WTC11 (cell line): ENCODE measurements around the gene DDX28. TPM values are rescaled to one million over a fixed set of nuclear protein-coding genes. Genes with fewer than 3 reads are reported as not detected.
A peak's percentile ranks its signal among the peaks of the same experiment; 100 is the strongest.

ENCODE experiments used
- ATF1 ChIP-seq: sonication (generic); formaldehyde crosslinking; IDR thresholded peaks from 2 replicates; pipeline ENCODE4 v1.8.1; 2023; ENCODE audit warnings: mild to moderate bottlenecking, moderate library complexity, missing genetic modification reagents
- ATF6 ChIP-seq: sonication (generic); formaldehyde crosslinking; IDR thresholded peaks from 2 replicates; pipeline ENCODE4 v1.8.1; 2023; ENCODE audit warnings: mild to moderate bottlenecking, missing genetic modification reagents
- ETV6 ChIP-seq: sonication (generic); formaldehyde crosslinking; IDR thresholded peaks from 2 replicates; pipeline ENCODE4 v1.8.1; 2022; ENCODE audit warnings: mild to moderate bottlenecking, missing genetic modification reagents
- FOXJ3 ChIP-seq: sonication (generic); formaldehyde crosslinking; IDR thresholded peaks from 2 replicates; pipeline ENCODE4 v1.9.0; 2021; ENCODE audit warnings: missing genetic modification reagents, mild to moderate bottlenecking, borderline replicate concordance
- FOXP4 ChIP-seq: sonication (generic); formaldehyde crosslinking; IDR thresholded peaks from 2 replicates; pipeline ENCODE4 v1.8.0; 2022; ENCODE audit warnings: mild to moderate bottlenecking, missing genetic modification reagents
- HMGXB4 ChIP-seq: sonication (generic); formaldehyde crosslinking; IDR thresholded peaks from 2 replicates; pipeline ENCODE4 v1.8.1; 2023; ENCODE audit warnings: mild to moderate bottlenecking, moderate library complexity, missing genetic modification reagents
- IRF2 ChIP-seq: sonication (generic); formaldehyde crosslinking; IDR thresholded peaks from 2 replicates; pipeline ENCODE4 v1.8.0; 2022; ENCODE audit warnings: low read depth, missing genetic modification reagents, borderline replicate concordance
- KAT7 ChIP-seq: sonication (generic); formaldehyde crosslinking; IDR thresholded peaks from 2 replicates; pipeline ENCODE4 v1.8.1; 2023; ENCODE audit warnings: missing genetic modification reagents, mild to moderate bottlenecking, borderline replicate concordance
- NFATC4 ChIP-seq: fragments of 250-450 bp; sonication (Bioruptor Pico); IDR thresholded peaks from 2 replicates; pipeline ENCODE4 v1.9.0; 2021; ENCODE audit warnings: mild to moderate bottlenecking
- NFE2L1 ChIP-seq: sonication (generic); formaldehyde crosslinking; IDR thresholded peaks from 2 replicates; pipeline ENCODE4 v1.8.1; 2023; ENCODE audit warnings: missing genetic modification reagents
- NR2C2 ChIP-seq: sonication (generic); formaldehyde crosslinking; IDR thresholded peaks from 2 replicates; pipeline ENCODE4 v1.8.0; 2022; ENCODE audit warnings: mild to moderate bottlenecking, missing genetic modification reagents
- NR3C1 ChIP-seq: sonication (generic); formaldehyde crosslinking; conservative IDR thresholded peaks from 2 replicates; pipeline ENCODE4 v1.8.1; 2023; ENCODE audit warnings: low read depth, mild to moderate bottlenecking, missing genetic modification reagents
- PRDM15 ChIP-seq: sonication (generic); formaldehyde crosslinking; IDR thresholded peaks from 2 replicates; pipeline ENCODE4 v1.8.0; 2022; ENCODE audit warnings: missing genetic modification reagents
- RELA ChIP-seq: sonication (generic); formaldehyde crosslinking; IDR thresholded peaks from 2 replicates; pipeline ENCODE4 v1.8.1; 2022; ENCODE audit warnings: missing genetic modification reagents, mild to moderate bottlenecking, borderline replicate concordance
- STAT6 ChIP-seq: sonication (generic); formaldehyde crosslinking; conservative IDR thresholded peaks from 2 replicates; pipeline ENCODE4 v1.8.1; 2023; ENCODE audit warnings: mild to moderate bottlenecking, low read depth, missing genetic modification reagents, moderate library complexity
- TEAD4 ChIP-seq: sonication (generic); formaldehyde crosslinking; IDR thresholded peaks from 2 replicates; pipeline ENCODE4 v1.8.0; 2022; ENCODE audit warnings: mild to moderate bottlenecking, missing genetic modification reagents
- USF1 ChIP-seq: sonication (generic); formaldehyde crosslinking; IDR thresholded peaks from 2 replicates; pipeline ENCODE4 v1.8.0; 2022; ENCODE audit warnings: mild to moderate bottlenecking, missing genetic modification reagents
- USF2 ChIP-seq: sonication (generic); formaldehyde crosslinking; IDR thresholded peaks from 2 replicates; pipeline ENCODE4 v1.8.1; 2023; ENCODE audit warnings: mild to moderate bottlenecking, missing genetic modification reagents, moderate library complexity
- ZNF232 ChIP-seq: sonication (generic); formaldehyde crosslinking; IDR thresholded peaks from 2 replicates; pipeline ENCODE4 v1.8.0; 2022; ENCODE audit warnings: mild to moderate bottlenecking, missing genetic modification reagents
- ZNF396 ChIP-seq: fragments of 250-450 bp; sonication (Bioruptor Pico); IDR thresholded peaks from 2 replicates; pipeline ENCODE4 v1.8.0; 2021; ENCODE audit warnings: mild to moderate bottlenecking, moderate library complexity, borderline replicate concordance
- ZNF671 ChIP-seq: fragments of 250-450 bp; sonication (Bioruptor Pico); IDR thresholded peaks from 2 replicates; pipeline ENCODE4 v1.8.0; 2021; ENCODE audit warnings: mild to moderate bottlenecking
- total RNA-seq: library from RNA; stranded (reverse); gene quantifications from 3 replicates; pipeline ENCODE4 v1.2.3, GENCODE V29; 2021

The DDX28 gene
- total RNA-seq, 1 experiment from 2014 or later: 15.2 TPM

GRCh38 chr16:68022728-68023537 is at the start of gene DDX28, which contains the start of gene DUS2 (continued):
- peak; percentile 53 for TF ChIP-seq PRDM15 (CRISPR knock-in tag)
- TF ChIP-seq TEAD4 (CRISPR knock-in tag): peak; percentile 11; the same call in 1 of the 2 replicates
- no peak for TF ChIP-seq ZNF671 (CRISPR knock-in tag)
- TF ChIP-seq HMGXB4: peak; percentile 80; the same call in 1 of the 2 replicates
- TF ChIP-seq NR2C2 (CRISPR knock-in tag): 0 out of 2 replicates have a peak, but pooled peaks have one; percentile 19
- TF ChIP-seq FOXP4 (CRISPR knock-in tag): peak; percentile 96
- no peak for TF ChIP-seq NFATC4
- TF ChIP-seq STAT6: no peak
- TF ChIP-seq USF2 (CRISPR knock-in tag): peak; percentile 62
- no peak; the same call in 1 of the 2 replicates for TF ChIP-seq KAT7 (CRISPR knock-in tag)
- TF ChIP-seq IRF2 (CRISPR knock-in tag): no peak
- no peak for TF ChIP-seq NR3C1 (CRISPR knock-in tag)
- peak; percentile 72 for TF ChIP-seq USF1 (CRISPR knock-in tag)
- TF ChIP-seq ZNF232 (CRISPR knock-in tag): peak; percentile 89; the same call in 1 of the 2 replicates
- no peak for TF ChIP-seq ZNF396 (CRISPR knock-in tag)
- TF ChIP-seq FOXJ3 (CRISPR knock-in tag): no peak
- TF ChIP-seq NFE2L1: peak; percentile 81; the same call in 1 of the 2 replicates
- TF ChIP-seq ATF6 (CRISPR knock-in tag): no peak
- TF ChIP-seq ETV6: peak; percentile 95
- TF ChIP-seq ATF1 (CRISPR knock-in tag): peak; percentile 94; the same call in 1 of the 2 replicates
- peak; percentile 92; the same call in 1 of the 2 replicates for TF ChIP-seq RELA
